ENCODE measurements around the gene KCNAB1.
"Not testable (repeated sequence)": the region's sequence is repeated elsewhere in the genome, so short reads cannot be mapped to it uniquely, and the experiment has no call there.

Gene KCNAB1

GRCh38 chr3:156120528-156121251, at the start of gene KCNAB1:
Gene KCNAB1, plus strand, starts transcription at chr3:156120578.
- DNase-seq = no peak

GRCh38 chr3:156071031-156071430, 49.3 kb upstream of the KCNAB1 start:
- no peak for DNase-seq

- DNase-seq = not testable (repeated sequence)
Measured at GRCh38 chr3:156072950-156073657, 47.3 kb upstream of the KCNAB1 start.

GRCh38 chr3:156090126-156090525, 30.3 kb upstream of the KCNAB1 start:
- no peak for DNase-seq

- no peak for DNase-seq
Measured at GRCh38 chr3:156093964-156094363, 26.4 kb upstream of the KCNAB1 start.

- no peak for DNase-seq
Measured at GRCh38 chr3:156094391-156094790, 26.0 kb upstream of the KCNAB1 start.

GRCh38 chr3:156095652-156096051, 24.7 kb upstream of the KCNAB1 start:
- DNase-seq = not testable (repeated sequence)

- no peak for DNase-seq
Measured at GRCh38 chr3:156098437-156099035, 21.8 kb upstream of the KCNAB1 start.

GRCh38 chr3:156099348-156099747, 21.0 kb upstream of the KCNAB1 start:
- DNase-seq = not testable (repeated sequence)

- DNase-seq = not testable (repeated sequence)
Measured at GRCh38 chr3:156099984-156100383, 20.4 kb upstream of the KCNAB1 start.

GRCh38 chr3:156102267-156102931, 18.0 kb upstream of the KCNAB1 start:
- DNase-seq = no peak

- DNase-seq = no peak
Measured at GRCh38 chr3:156106721-156107373, 13.5 kb upstream of the KCNAB1 start.

GRCh38 chr3:156107504-156107903, 12.9 kb upstream of the KCNAB1 start:
- DNase-seq = no peak

- no peak for DNase-seq
Measured at GRCh38 chr3:156108616-156109015, 11.8 kb upstream of the KCNAB1 start.

GRCh38 chr3:156109989-156110388, 10.4 kb upstream of the KCNAB1 start:
- no peak for DNase-seq

- DNase-seq = no peak
Measured at GRCh38 chr3:156126467-156126866, 6.1 kb downstream of the KCNAB1 start.

- DNase-seq = no peak
Measured at GRCh38 chr3:156131241-156131640, 10.9 kb downstream of the KCNAB1 start.

- DNase-seq = no peak
Measured at GRCh38 chr3:156131799-156132198, 11.4 kb downstream of the KCNAB1 start.

GRCh38 chr3:156132313-156132712, 11.9 kb downstream of the KCNAB1 start:
- DNase-seq = no peak

- no peak for DNase-seq
Measured at GRCh38 chr3:156133076-156133475, 12.7 kb downstream of the KCNAB1 start.

GRCh38 chr3:156135921-156136638, 15.7 kb downstream of the KCNAB1 start:
- no peak for DNase-seq

- not testable (repeated sequence) for DNase-seq
Measured at GRCh38 chr3:156137397-156137796, 17.0 kb downstream of the KCNAB1 start.

All from stimulated activated CD4-positive, alpha-beta T cell treated with anti-CD3 and anti-CD28 coated beads, Interleukin-4, amount 100 ng/mL, for 24 hours (primary cell).